ENCODE results near the gene CALML5.

DNA sequence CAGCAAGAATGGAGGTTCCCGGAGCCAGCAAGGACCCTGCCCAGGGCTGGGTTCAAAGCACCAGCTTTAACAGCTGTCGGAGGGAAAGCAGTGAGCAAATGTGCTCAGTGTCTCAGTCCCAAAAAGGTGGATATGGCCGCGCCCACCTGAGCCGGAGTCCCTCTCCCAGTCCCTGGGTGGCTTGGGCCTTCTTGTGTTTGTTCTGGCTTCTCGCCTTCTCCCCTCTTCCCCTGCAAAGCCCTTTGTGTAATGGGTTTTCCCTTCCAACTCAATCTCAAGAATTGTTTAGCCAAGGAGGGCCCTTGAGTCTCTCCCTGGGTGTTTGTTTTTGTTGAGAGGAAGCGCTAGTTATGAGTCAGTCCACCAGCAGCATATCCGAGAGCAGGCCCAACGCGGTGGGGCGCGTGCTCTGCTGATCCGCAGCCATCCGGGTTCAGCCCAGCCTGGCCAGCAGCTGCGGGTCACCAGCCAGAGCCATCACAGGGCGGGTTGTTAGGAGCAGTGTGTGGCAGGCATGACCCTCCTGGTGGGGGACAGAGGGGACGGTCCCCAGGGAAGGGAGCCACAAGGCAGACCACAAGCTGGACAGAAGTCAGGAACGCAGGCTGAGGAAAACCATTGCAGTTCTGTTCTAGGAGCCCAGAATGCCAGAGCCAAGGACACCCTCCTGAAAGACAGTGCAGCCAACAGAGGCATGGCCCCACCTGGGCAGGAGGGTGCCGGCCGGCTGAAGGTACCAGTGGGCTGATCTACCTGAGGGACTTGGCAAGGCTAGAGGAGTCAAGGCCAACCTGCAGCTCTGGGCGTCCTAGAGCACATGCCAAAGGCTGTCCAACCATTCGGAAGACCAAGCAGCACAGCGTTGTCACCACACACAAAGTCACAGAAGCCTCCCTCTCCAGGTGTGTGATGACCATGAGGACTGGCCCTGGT lies 46.7 kb upstream of the CALML5 start:
- TF ChIP-seq, protein P1, sequence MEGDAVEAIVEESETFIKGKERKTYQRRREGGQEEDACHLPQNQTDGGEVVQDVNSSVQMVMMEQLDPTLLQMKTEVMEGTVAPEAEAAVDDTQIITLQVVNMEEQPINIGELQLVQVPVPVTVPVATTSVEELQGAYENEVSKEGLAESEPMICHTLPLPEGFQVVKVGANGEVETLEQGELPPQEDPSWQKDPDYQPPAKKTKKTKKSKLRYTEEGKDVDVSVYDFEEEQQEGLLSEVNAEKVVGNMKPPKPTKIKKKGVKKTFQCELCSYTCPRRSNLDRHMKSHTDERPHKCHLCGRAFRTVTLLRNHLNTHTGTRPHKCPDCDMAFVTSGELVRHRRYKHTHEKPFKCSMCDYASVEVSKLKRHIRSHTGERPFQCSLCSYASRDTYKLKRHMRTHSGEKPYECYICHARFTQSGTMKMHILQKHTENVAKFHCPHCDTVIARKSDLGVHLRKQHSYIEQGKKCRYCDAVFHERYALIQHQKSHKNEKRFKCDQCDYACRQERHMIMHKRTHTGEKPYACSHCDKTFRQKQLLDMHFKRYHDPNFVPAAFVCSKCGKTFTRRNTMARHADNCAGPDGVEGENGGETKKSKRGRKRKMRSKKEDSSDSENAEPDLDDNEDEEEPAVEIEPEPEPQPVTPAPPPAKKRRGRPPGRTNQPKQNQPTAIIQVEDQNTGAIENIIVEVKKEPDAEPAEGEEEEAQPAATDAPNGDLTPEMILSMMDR (IDR thresholded peaks at IDR 0.05; ENCODE audit: poor library complexity, severe bottlenecking), result no peak
- no peak for TF ChIP-seq TAF1 (IDR thresholded peaks at IDR 0.05; ENCODE audit: low read depth)
- TF ChIP-seq, protein P2, sequence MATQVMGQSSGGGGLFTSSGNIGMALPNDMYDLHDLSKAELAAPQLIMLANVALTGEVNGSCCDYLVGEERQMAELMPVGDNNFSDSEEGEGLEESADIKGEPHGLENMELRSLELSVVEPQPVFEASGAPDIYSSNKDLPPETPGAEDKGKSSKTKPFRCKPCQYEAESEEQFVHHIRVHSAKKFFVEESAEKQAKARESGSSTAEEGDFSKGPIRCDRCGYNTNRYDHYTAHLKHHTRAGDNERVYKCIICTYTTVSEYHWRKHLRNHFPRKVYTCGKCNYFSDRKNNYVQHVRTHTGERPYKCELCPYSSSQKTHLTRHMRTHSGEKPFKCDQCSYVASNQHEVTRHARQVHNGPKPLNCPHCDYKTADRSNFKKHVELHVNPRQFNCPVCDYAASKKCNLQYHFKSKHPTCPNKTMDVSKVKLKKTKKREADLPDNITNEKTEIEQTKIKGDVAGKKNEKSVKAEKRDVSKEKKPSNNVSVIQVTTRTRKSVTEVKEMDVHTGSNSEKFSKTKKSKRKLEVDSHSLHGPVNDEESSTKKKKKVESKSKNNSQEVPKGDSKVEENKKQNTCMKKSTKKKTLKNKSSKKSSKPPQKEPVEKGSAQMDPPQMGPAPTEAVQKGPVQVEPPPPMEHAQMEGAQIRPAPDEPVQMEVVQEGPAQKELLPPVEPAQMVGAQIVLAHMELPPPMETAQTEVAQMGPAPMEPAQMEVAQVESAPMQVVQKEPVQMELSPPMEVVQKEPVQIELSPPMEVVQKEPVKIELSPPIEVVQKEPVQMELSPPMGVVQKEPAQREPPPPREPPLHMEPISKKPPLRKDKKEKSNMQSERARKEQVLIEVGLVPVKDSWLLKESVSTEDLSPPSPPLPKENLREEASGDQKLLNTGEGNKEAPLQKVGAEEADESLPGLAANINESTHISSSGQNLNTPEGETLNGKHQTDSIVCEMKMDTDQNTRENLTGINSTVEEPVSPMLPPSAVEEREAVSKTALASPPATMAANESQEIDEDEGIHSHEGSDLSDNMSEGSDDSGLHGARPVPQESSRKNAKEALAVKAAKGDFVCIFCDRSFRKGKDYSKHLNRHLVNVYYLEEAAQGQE (IDR thresholded peaks at IDR 0.05; ENCODE audit: borderline replicate concordance), result no peak
- TF ChIP-seq EP300 (conservative IDR thresholded peaks at IDR 0.05; ENCODE audit: poor library complexity, severe bottlenecking), result no peak
- no peak for TF ChIP-seq EZH2 (IDR thresholded peaks at IDR 0.05; ENCODE audit: borderline replicate concordance, insufficient read depth, low read length, poor library complexity, severe bottlenecking)
- no peak for TF ChIP-seq RAD21 (conservative IDR thresholded peaks at IDR 0.05)
- no peak for TF ChIP-seq POLR2AphosphoS5 (IDR thresholded peaks at IDR 0.05)

Measured in neural cell (in vitro differentiated cells).